Fibroblast of skin of left biceps (primary cell): ENCODE measurements around the gene PAPPA2.

ENCODE experiments used
- DNase-seq, 2 experiments: peaks; one replicate each; pipeline ENCODE4 v3.0.0-alpha.2; 2013; ENCODE audit warnings: low read depth in 2 of 2

The PAPPA2 gene

GRCh38 chr1:176494436-176494835, 31.5 kb downstream of the PAPPA2 start:
- DNase-seq: no peak

GRCh38 chr1:176499671-176500070, 36.7 kb downstream of the PAPPA2 start:
- DNase-seq: no peak

- no peak for DNase-seq
Observed at GRCh38 chr1:176501599-176501998, 38.6 kb downstream of the PAPPA2 start.

- no peak for DNase-seq
Observed at GRCh38 chr1:176504848-176505553, 42.0 kb downstream of the PAPPA2 start.

GRCh38 chr1:176512966-176513365, 50.0 kb downstream of the PAPPA2 start:
- no peak for DNase-seq

- peak in 1 of 2 experiments; percentile 1 for DNase-seq
Observed at GRCh38 chr1:176515310-176515709, 52.3 kb downstream of the PAPPA2 start.

GRCh38 chr1:176517484-176517883, 54.5 kb downstream of the PAPPA2 start:
- DNase-seq: peak in 1 of 2 experiments; percentile 2

GRCh38 chr1:176521211-176521610, 58.2 kb downstream of the PAPPA2 start:
- DNase-seq: no peak

GRCh38 chr1:176522310-176522845, 59.4 kb downstream of the PAPPA2 start:
- no peak for DNase-seq

- no peak for DNase-seq
Observed at GRCh38 chr1:176529395-176530090, 66.6 kb downstream of the PAPPA2 start.

GRCh38 chr1:176531036-176531435, 68.1 kb downstream of the PAPPA2 start:
- no peak for DNase-seq

- DNase-seq: no peak
Observed at GRCh38 chr1:176531921-176532897, 69.2 kb downstream of the PAPPA2 start.

- no peak for DNase-seq
Observed at GRCh38 chr1:176533020-176533419, 70.0 kb downstream of the PAPPA2 start.

- DNase-seq: no peak
Observed at GRCh38 chr1:176536588-176536987, 73.6 kb downstream of the PAPPA2 start.

GRCh38 chr1:176539018-176539417, 76.0 kb downstream of the PAPPA2 start:
- DNase-seq: no peak

GRCh38 chr1:176540428-176540827, 77.5 kb downstream of the PAPPA2 start:
- DNase-seq: no peak

- no peak for DNase-seq
Observed at GRCh38 chr1:176541663-176542062, 78.7 kb downstream of the PAPPA2 start.

- no peak for DNase-seq
Observed at GRCh38 chr1:176542352-176542751, 79.4 kb downstream of the PAPPA2 start.

- no peak for DNase-seq
Observed at GRCh38 chr1:176543360-176544129, 80.6 kb downstream of the PAPPA2 start.

GRCh38 chr1:176545034-176545639, 82.2 kb downstream of the PAPPA2 start:
- no peak for DNase-seq

GRCh38 chr1:176546825-176547224, 83.8 kb downstream of the PAPPA2 start:
- DNase-seq: no peak
